Measurements from ENCODE around the gene ABL1.
A peak's percentile ranks its signal among the peaks of the same experiment; 100 is the strongest.

Gene ABL1

GRCh38 chr9:130882696-130883225 lies 47.7 kb downstream of the ABL1 start:
- Histone ChIP-seq H3K36me3 (ENCODE audit: control insufficient read depth, insufficient read depth, low read length) (no peaks in the 10 kb centered on the region), H3K4me1 (peaks cover 43% of the 10 kb centered on the region), H3K9me3 (ENCODE audit: control insufficient read depth, low read length) (no peaks in the 10 kb centered on the region), H3K27me3 (ENCODE audit: control insufficient read depth, insufficient read depth, low read length) (no peaks in the 10 kb centered on the region), H3K4me3 (ENCODE audit: low read depth, low read length) (no peak overlapping the region), H3K79me2 (peaks cover 8% of the 10 kb centered on the region), H2AFZ (no peak overlapping the region), H3K27ac (no peak overlapping the region), H3K9ac (no peak overlapping the region), H3K4me2 (ENCODE audit: low read length) (no peak overlapping the region)
- TF ChIP-seq, protein P1, sequence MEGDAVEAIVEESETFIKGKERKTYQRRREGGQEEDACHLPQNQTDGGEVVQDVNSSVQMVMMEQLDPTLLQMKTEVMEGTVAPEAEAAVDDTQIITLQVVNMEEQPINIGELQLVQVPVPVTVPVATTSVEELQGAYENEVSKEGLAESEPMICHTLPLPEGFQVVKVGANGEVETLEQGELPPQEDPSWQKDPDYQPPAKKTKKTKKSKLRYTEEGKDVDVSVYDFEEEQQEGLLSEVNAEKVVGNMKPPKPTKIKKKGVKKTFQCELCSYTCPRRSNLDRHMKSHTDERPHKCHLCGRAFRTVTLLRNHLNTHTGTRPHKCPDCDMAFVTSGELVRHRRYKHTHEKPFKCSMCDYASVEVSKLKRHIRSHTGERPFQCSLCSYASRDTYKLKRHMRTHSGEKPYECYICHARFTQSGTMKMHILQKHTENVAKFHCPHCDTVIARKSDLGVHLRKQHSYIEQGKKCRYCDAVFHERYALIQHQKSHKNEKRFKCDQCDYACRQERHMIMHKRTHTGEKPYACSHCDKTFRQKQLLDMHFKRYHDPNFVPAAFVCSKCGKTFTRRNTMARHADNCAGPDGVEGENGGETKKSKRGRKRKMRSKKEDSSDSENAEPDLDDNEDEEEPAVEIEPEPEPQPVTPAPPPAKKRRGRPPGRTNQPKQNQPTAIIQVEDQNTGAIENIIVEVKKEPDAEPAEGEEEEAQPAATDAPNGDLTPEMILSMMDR (IDR thresholded peaks at IDR 0.05) = no peak

GRCh38 chr9:130883479-130883878 lies 48.4 kb downstream of the ABL1 start:
- peak overlapping the region; percentile 98 for H3K27ac ChIP-seq
- peaks cover 8% of the 10 kb centered on the region for H3K79me2 ChIP-seq
- H3K36me3 ChIP-seq (ENCODE audit: control insufficient read depth, insufficient read depth, low read length) = no peaks in the 10 kb centered on the region
- no peak overlapping the region for H2AFZ ChIP-seq
- H3K9ac ChIP-seq = no peak overlapping the region
- H3K4me2 ChIP-seq (ENCODE audit: low read length) = peak overlapping the region; percentile 29
- no peak overlapping the region for H3K4me3 ChIP-seq (ENCODE audit: low read depth, low read length)
- peaks cover 48% of the 10 kb centered on the region for H3K4me1 ChIP-seq
- TF ChIP-seq, protein P1 (IDR thresholded peaks at IDR 0.05) = no peak
- H3K9me3 ChIP-seq (ENCODE audit: control insufficient read depth, low read length) = no peaks in the 10 kb centered on the region
- H3K27me3 ChIP-seq (ENCODE audit: control insufficient read depth, insufficient read depth, low read length) = no peaks in the 10 kb centered on the region

DNA sequence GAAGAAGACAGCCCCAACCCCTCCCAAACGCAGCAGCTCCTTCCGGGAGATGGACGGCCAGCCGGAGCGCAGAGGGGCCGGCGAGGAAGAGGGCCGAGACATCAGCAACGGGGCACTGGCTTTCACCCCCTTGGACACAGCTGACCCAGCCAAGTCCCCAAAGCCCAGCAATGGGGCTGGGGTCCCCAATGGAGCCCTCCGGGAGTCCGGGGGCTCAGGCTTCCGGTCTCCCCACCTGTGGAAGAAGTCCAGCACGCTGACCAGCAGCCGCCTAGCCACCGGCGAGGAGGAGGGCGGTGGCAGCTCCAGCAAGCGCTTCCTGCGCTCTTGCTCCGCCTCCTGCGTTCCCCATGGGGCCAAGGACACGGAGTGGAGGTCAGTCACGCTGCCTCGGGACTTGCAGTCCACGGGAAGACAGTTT lies 49.1 kb downstream of the ABL1 start:
- Histone ChIP-seq H3K4me2 (ENCODE audit: low read length) (peak overlapping the region; percentile 29), H3K9me3 (ENCODE audit: control insufficient read depth, low read length) (no peaks in the 10 kb centered on the region), H2AFZ (peak overlapping the region; percentile 50), H3K27ac (peak overlapping the region; percentile 98), H3K79me2 (peaks cover 8% of the 10 kb centered on the region), H3K4me1 (peaks cover 54% of the 10 kb centered on the region), H3K27me3 (ENCODE audit: control insufficient read depth, insufficient read depth, low read length) (no peaks in the 10 kb centered on the region), H3K9ac (no peak overlapping the region), H3K4me3 (ENCODE audit: low read depth, low read length) (peak overlapping the region; percentile 35), H3K36me3 (ENCODE audit: control insufficient read depth, insufficient read depth, low read length) (no peaks in the 10 kb centered on the region)
- TF ChIP-seq, protein P1 (IDR thresholded peaks at IDR 0.05) = no peak

GRCh38 chr9:130884542-130885483 lies 49.8 kb downstream of the ABL1 start:
- TF ChIP-seq, protein P1 (IDR thresholded peaks at IDR 0.05) = no peak
- Histone ChIP-seq H3K79me2 (peaks cover 8% of the 10 kb centered on the region), H2AFZ (peak overlapping the region; percentile 50), H3K4me2 (ENCODE audit: low read length) (peak overlapping the region; percentile 29), H3K4me1 (peaks cover 55% of the 10 kb centered on the region), H3K27ac (peak overlapping the region; percentile 98), H3K4me3 (ENCODE audit: low read depth, low read length) (peak overlapping the region; percentile 35), H3K27me3 (ENCODE audit: control insufficient read depth, insufficient read depth, low read length) (no peaks in the 10 kb centered on the region), H3K9ac (no peak overlapping the region), H3K36me3 (ENCODE audit: control insufficient read depth, insufficient read depth, low read length) (no peaks in the 10 kb centered on the region), H3K9me3 (ENCODE audit: control insufficient read depth, low read length) (no peaks in the 10 kb centered on the region)
